ENCODE data around the gene KSR1.
A peak's percentile ranks its signal among the peaks of the same experiment; 100 is the strongest.

KSR1 gene

DNA sequence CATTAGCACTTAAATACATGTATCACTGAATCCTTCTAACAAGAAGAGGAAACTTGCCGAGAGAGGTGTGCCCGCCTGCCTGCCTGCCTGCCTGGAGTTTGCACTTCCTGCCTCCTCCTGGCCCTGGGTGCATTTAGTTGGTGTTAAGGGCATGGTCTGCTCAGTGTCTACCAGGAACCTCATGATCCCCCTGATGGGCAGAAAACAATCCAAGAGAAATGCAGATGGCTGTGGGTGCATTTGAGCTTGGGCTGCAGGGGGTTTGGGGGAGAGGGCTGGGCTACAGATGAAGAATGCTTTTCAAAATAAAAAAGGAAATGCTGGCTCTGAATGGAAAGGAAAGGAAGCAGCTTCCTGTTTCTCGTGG lies 10.1 kb downstream of the KSR1 start:
- Mint-ChIP-seq H3K4me3 (peak overlapping the region; percentile 76), H3K36me3 (ENCODE audit: low read depth) (peaks cover 48% of the 10 kb centered on the region), H3K4me1 (ENCODE audit: low read depth) (peaks cover 95% of the 10 kb centered on the region), H3K27ac (peak overlapping the region; percentile 100), H3K9me3 (no peaks in the 10 kb centered on the region), H3K27me3 (no peaks in the 10 kb centered on the region)
- DNase-seq = no peak

DNA sequence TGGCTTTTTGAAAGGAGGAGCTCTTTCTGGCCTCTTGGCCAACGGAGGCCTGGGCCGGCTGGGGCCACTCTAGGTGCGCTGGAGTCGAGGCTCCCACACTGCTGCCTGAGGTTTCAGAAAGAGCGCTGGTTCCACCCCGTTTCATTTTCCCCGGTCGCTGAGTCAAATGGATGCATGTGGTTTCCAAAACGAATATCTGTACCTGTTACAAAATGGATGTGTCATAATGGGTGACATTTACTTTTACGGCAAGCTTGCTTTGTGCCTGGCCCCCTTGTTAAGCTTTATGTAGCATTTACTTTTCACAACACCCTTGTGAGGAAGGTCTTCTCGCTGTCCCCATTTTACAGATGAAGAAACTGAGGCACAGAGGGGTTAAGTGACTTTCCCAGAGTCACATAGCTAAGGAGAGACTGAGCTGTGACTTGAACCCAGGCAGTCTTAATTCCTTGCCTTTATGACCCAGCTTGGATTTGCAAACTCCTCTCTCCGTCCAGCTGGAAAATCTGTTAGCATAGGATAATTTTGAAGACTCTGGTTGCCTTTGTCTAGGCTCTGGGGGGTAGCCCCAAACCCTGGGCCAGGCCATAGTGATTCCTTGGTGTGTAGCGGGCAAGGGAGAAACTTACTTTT lies 10.6 kb downstream of the KSR1 start:
- Mint-ChIP-seq H3K27me3 (no peaks in the 10 kb centered on the region), H3K27ac (peak overlapping the region; percentile 100), H3K4me3 (peak overlapping the region; percentile 76), H3K4me1 (ENCODE audit: low read depth) (peaks cover 95% of the 10 kb centered on the region), H3K9me3 (no peaks in the 10 kb centered on the region), H3K36me3 (ENCODE audit: low read depth) (peaks cover 49% of the 10 kb centered on the region)
- DNase-seq = peak; percentile 81

- no peak for DNase-seq
- Mint-ChIP-seq H3K4me1 (ENCODE audit: low read depth) (peaks cover 97% of the 10 kb centered on the region), H3K36me3 (ENCODE audit: low read depth) (peaks cover 37% of the 10 kb centered on the region), H3K9me3 (no peaks in the 10 kb centered on the region), H3K27me3 (no peaks in the 10 kb centered on the region), H3K27ac (peak overlapping the region; percentile 100), H3K4me3 (peak overlapping the region; percentile 60)
These were observed 13.0 kb downstream of the KSR1 start for GRCh38 chr17:27469256-27469655.

- Mint-ChIP-seq H3K36me3 (ENCODE audit: low read depth) (peaks cover 43% of the 10 kb centered on the region), H3K4me3 (peak overlapping the region; percentile 75), H3K9me3 (no peaks in the 10 kb centered on the region), H3K4me1 (ENCODE audit: low read depth) (peaks cover 97% of the 10 kb centered on the region), H3K27ac (peak overlapping the region; percentile 100), H3K27me3 (no peaks in the 10 kb centered on the region)
- DNase-seq = peak; percentile 86
These were observed 15.3 kb downstream of the KSR1 start for GRCh38 chr17:27471321-27472269.

GRCh38 chr17:27473190-27473747 lies 17.0 kb downstream of the KSR1 start:
- DNase-seq = peak; percentile 78
- peak overlapping the region; percentile 75 for H3K4me3 Mint-ChIP-seq
- H3K36me3 Mint-ChIP-seq (ENCODE audit: low read depth) = peaks cover 43% of the 10 kb centered on the region
- H3K27me3 Mint-ChIP-seq = no peaks in the 10 kb centered on the region
- no peaks in the 10 kb centered on the region for H3K9me3 Mint-ChIP-seq
- peaks cover 96% of the 10 kb centered on the region for H3K4me1 Mint-ChIP-seq (ENCODE audit: low read depth)
- peak overlapping the region; percentile 100 for H3K27ac Mint-ChIP-seq

GRCh38 chr17:27473748-27474609 lies 17.7 kb downstream of the KSR1 start:
- no peaks in the 10 kb centered on the region for H3K27me3 Mint-ChIP-seq
- peak; percentile 69 for DNase-seq
- H3K4me1 Mint-ChIP-seq (ENCODE audit: low read depth) = peaks cover 94% of the 10 kb centered on the region
- no peaks in the 10 kb centered on the region for H3K9me3 Mint-ChIP-seq
- H3K36me3 Mint-ChIP-seq (ENCODE audit: low read depth) = peaks cover 36% of the 10 kb centered on the region
- H3K27ac Mint-ChIP-seq = peak overlapping the region; percentile 100
- peak overlapping the region; percentile 75 for H3K4me3 Mint-ChIP-seq

GRCh38 chr17:27475070-27475673 lies 18.9 kb downstream of the KSR1 start:
- peaks cover 95% of the 10 kb centered on the region for H3K4me1 Mint-ChIP-seq (ENCODE audit: low read depth)
- H3K27me3 Mint-ChIP-seq = no peaks in the 10 kb centered on the region
- peak overlapping the region; percentile 100 for H3K27ac Mint-ChIP-seq
- H3K4me3 Mint-ChIP-seq = peak overlapping the region; percentile 50
- H3K36me3 Mint-ChIP-seq (ENCODE audit: low read depth) = peaks cover 30% of the 10 kb centered on the region
- DNase-seq = peak; percentile 67
- H3K9me3 Mint-ChIP-seq = no peaks in the 10 kb centered on the region

- H3K9me3 Mint-ChIP-seq = no peaks in the 10 kb centered on the region
- no peaks in the 10 kb centered on the region for H3K27me3 Mint-ChIP-seq
- H3K27ac Mint-ChIP-seq = peak overlapping the region; percentile 100
- DNase-seq = no peak
- H3K4me3 Mint-ChIP-seq = peak overlapping the region; percentile 50
- H3K36me3 Mint-ChIP-seq (ENCODE audit: low read depth) = peaks cover 24% of the 10 kb centered on the region
- peaks cover 97% of the 10 kb centered on the region for H3K4me1 Mint-ChIP-seq (ENCODE audit: low read depth)
These were observed 20.0 kb downstream of the KSR1 start for GRCh38 chr17:27475981-27476895.

DNA sequence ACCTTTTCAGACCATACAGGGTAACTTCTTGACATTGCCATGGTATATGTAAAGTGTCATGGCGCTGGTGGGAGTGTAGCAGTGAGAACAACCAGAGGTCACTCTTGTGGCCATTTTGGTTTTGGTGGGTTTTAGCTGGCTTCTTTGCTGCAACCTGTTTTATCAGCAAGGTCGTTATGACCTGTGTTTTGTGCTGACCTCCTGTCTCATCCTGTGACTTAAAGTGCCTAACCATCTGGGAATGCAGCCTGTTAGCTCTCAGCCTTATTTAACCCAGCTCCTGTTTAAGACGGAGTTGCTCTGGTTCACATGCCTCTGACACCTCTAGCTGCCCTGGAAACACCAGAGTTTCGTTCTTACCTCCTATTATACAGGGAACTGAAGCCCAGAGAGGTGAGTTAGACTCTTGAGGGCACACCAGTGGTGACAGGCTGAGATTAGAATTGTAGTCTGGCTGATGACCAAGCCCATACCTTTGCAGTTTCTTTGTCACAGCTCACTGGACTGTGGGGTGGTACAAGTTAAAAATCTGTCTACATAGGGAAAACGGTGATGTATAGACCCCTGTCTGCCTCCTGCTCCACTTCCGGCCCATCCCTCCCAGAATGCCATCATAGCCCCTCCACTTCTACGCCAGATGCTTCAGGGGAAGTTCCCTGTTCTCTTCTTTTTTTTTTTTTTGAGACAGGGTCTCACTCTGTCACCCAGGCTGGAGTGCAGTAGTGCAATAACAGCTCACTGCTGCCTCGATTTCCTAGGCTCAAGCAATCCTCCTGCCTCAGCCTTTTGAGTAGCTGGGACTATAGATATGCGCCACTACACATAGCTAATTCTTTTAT lies 21.0 kb downstream of the KSR1 start:
- no peak overlapping the region for H3K4me3 Mint-ChIP-seq
- no peak for DNase-seq
- no peaks in the 10 kb centered on the region for H3K27me3 Mint-ChIP-seq
- no peaks in the 10 kb centered on the region for H3K9me3 Mint-ChIP-seq
- peak overlapping the region; percentile 78 for H3K27ac Mint-ChIP-seq
- H3K36me3 Mint-ChIP-seq (ENCODE audit: low read depth) = peaks cover 27% of the 10 kb centered on the region
- H3K4me1 Mint-ChIP-seq (ENCODE audit: low read depth) = peaks cover 96% of the 10 kb centered on the region

- Mint-ChIP-seq H3K27ac (peak overlapping the region; percentile 78), H3K4me3 (no peak overlapping the region)
- DNase-seq = no peak
These were observed 21.9 kb downstream of the KSR1 start for GRCh38 chr17:27477971-27478684.

GRCh38 chr17:27478901-27479538 lies 22.8 kb downstream of the KSR1 start:
- no peak for DNase-seq
- Mint-ChIP-seq H3K27ac (no peak overlapping the region), H3K9me3 (no peaks in the 10 kb centered on the region), H3K27me3 (no peaks in the 10 kb centered on the region), H3K36me3 (ENCODE audit: low read depth) (peaks cover 42% of the 10 kb centered on the region), H3K4me3 (no peak overlapping the region), H3K4me1 (ENCODE audit: low read depth) (peaks cover 91% of the 10 kb centered on the region)

More at GRCh38 chr17:27477971-27478684, 21.9 kb downstream of the KSR1 start:
- Mint-ChIP-seq H3K4me1 (ENCODE audit: low read depth) (peaks cover 95% of the 10 kb centered on the region), H3K27me3 (no peaks in the 10 kb centered on the region), H3K9me3 (no peaks in the 10 kb centered on the region), H3K36me3 (ENCODE audit: low read depth) (peaks cover 36% of the 10 kb centered on the region)
